RPMI8226 (cell line): ENCODE measurements around the gene ASTL.
"Not testable (repeated sequence)": the region's sequence is repeated elsewhere in the genome, so short reads cannot be mapped to it uniquely, and the experiment has no call there.

ENCODE experiments used
- DNase-seq: peaks from one replicate; pipeline ENCODE4 v3.0.0-alpha.2; 2015

Gene ASTL

GRCh38 chr2:96095116-96095636, 43.1 kb downstream of the ASTL start:
- peak; percentile 46 for DNase-seq

- no peak for DNase-seq
Observed at GRCh38 chr2:96093528-96093927, 44.8 kb downstream of the ASTL start.

- DNase-seq: no peak
Observed at GRCh38 chr2:96092951-96093350, 45.4 kb downstream of the ASTL start.

- no peak for DNase-seq
Observed at GRCh38 chr2:96092573-96092877, 45.8 kb downstream of the ASTL start.

GRCh38 chr2:96091711-96092572, 46.4 kb downstream of the ASTL start:
- no peak for DNase-seq

GRCh38 chr2:96091141-96091710, 47.1 kb downstream of the ASTL start:
- no peak for DNase-seq

GRCh38 chr2:96090196-96090926, 47.9 kb downstream of the ASTL start:
- DNase-seq: no peak

- no peak for DNase-seq
Observed at GRCh38 chr2:96089356-96090195, 48.7 kb downstream of the ASTL start.

- DNase-seq: no peak
Observed at GRCh38 chr2:96088340-96089335, 49.7 kb downstream of the ASTL start.

- DNase-seq: no peak
Observed at GRCh38 chr2:96087130-96087529, 51.2 kb downstream of the ASTL start.

- no peak for DNase-seq
Observed at GRCh38 chr2:96085541-96086355, 52.6 kb downstream of the ASTL start.

- not testable (repeated sequence) for DNase-seq
Observed at GRCh38 chr2:96084858-96085518, 53.3 kb downstream of the ASTL start.

- DNase-seq: no peak
Observed at GRCh38 chr2:96083989-96084857, 54.1 kb downstream of the ASTL start.

GRCh38 chr2:96083064-96083939, 55.0 kb downstream of the ASTL start:
- no peak for DNase-seq

- no peak for DNase-seq
Observed at GRCh38 chr2:96082211-96083063, 55.9 kb downstream of the ASTL start.

GRCh38 chr2:96081042-96081441, 57.3 kb downstream of the ASTL start:
- no peak for DNase-seq

- no peak for DNase-seq
Observed at GRCh38 chr2:96075199-96075771, 63.0 kb downstream of the ASTL start.
